HG03442 (cell line): ENCODE data around the gene PDZRN4.
A peak's percentile ranks its signal among the peaks of the same experiment; 100 is the strongest.

Source experiments
- ATAC-seq: cut with Tn5 transposase; IDR thresholded peaks from one replicate; pipeline ENCODE4 v1.9.1; 2021; ENCODE audit warnings: mild to moderate bottlenecking, moderate library complexity; ENCODE audit not compliant: unreplicated experiment

PDZRN4 gene

GRCh38 chr12:41442896-41443295 is 254.8 kb downstream of the PDZRN4 start:
- ATAC-seq: no peak

GRCh38 chr12:41443690-41444089 is 255.6 kb downstream of the PDZRN4 start:
- ATAC-seq: no peak

GRCh38 chr12:41452838-41453407 is 264.8 kb downstream of the PDZRN4 start:
- no peak for ATAC-seq

- no peak for ATAC-seq
Measured at GRCh38 chr12:41453409-41453808, 265.3 kb downstream of the PDZRN4 start.

GRCh38 chr12:41459111-41459905 is 271.2 kb downstream of the PDZRN4 start:
- no peak for ATAC-seq

- ATAC-seq: no peak
Measured at GRCh38 chr12:41459906-41460214, 271.7 kb downstream of the PDZRN4 start.

- ATAC-seq: no peak
Measured at GRCh38 chr12:41460906-41461305, 272.8 kb downstream of the PDZRN4 start.

- ATAC-seq: no peak
Measured at GRCh38 chr12:41462312-41462711, 274.2 kb downstream of the PDZRN4 start.

- no peak for ATAC-seq
Measured at GRCh38 chr12:41465526-41465925, 277.4 kb downstream of the PDZRN4 start.

- no peak for ATAC-seq
Measured at GRCh38 chr12:41466300-41466699, 278.2 kb downstream of the PDZRN4 start.

GRCh38 chr12:41466802-41467201 is 278.7 kb downstream of the PDZRN4 start:
- ATAC-seq: no peak

GRCh38 chr12:41467591-41468325 is 279.6 kb downstream of the PDZRN4 start:
- no peak for ATAC-seq

GRCh38 chr12:41468341-41468740 is 280.2 kb downstream of the PDZRN4 start:
- ATAC-seq: no peak

GRCh38 chr12:41468756-41469155 is 280.6 kb downstream of the PDZRN4 start:
- ATAC-seq: no peak

- ATAC-seq: no peak
Measured at GRCh38 chr12:41473441-41473840, 285.3 kb downstream of the PDZRN4 start.

GRCh38 chr12:41474001-41474400 is 285.9 kb downstream of the PDZRN4 start:
- no peak for ATAC-seq

- ATAC-seq: no peak
Measured at GRCh38 chr12:41476499-41477439, 288.6 kb downstream of the PDZRN4 start.

- no peak for ATAC-seq
Measured at GRCh38 chr12:41479426-41479825, 291.3 kb downstream of the PDZRN4 start.

- peak; percentile 42 for ATAC-seq
Measured at GRCh38 chr12:41485203-41485602, 297.1 kb downstream of the PDZRN4 start.

GRCh38 chr12:41486718-41487117 is 298.6 kb downstream of the PDZRN4 start:
- no peak for ATAC-seq

GRCh38 chr12:41496009-41496408 is 307.9 kb downstream of the PDZRN4 start:
- no peak for ATAC-seq
